ENCODE data around the gene ANKRD27. TPM values are rescaled to one million over a fixed set of nuclear protein-coding genes. Genes with fewer than 3 reads are reported as not detected.
"Not testable (repeated sequence)": the region's sequence is repeated elsewhere in the genome, so short reads cannot be mapped to it uniquely, and the experiment has no call there.

Gene ANKRD27
- total RNA-seq, 8 experiments from 2014 or later, result 13.1 to 25.0 (median 15.0) TPM

DNA sequence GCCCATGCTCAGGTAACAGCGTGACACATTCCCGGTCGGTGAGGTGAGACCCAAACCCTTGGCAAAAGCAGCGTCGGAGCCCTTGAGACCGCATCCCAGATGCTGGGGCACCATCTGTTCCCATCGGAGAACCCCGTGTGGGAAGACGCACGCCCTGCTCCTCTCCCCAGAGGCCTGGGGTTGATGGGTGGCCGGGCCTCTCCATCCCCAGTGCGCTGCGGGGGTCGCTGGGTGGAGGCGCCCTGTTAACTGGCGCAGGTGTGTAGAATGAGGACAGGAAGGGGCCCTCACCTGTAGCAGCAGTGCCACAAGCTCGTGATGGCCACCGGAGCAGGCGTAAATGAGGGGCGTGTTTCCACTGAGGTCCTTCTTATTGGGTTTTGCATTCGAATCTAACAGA, 69.4 kb downstream of the ANKRD27 start:
- no peak overlapping the region for H3K27ac ChIP-seq
- WGBS, 10 experiments, result 60 to 100% (median 94%) methylated on average over 1 to 17 of the region's 21 CpGs
- in situ Hi-C loops (cut with MboI; ENCODE audit: low pct_unique_long_range_greater_than_20kb in 2 of 9, low sequenced_read_pairs in 9 of 9, unreplicated experiment in 9 of 9), result no loop called here

DNA sequence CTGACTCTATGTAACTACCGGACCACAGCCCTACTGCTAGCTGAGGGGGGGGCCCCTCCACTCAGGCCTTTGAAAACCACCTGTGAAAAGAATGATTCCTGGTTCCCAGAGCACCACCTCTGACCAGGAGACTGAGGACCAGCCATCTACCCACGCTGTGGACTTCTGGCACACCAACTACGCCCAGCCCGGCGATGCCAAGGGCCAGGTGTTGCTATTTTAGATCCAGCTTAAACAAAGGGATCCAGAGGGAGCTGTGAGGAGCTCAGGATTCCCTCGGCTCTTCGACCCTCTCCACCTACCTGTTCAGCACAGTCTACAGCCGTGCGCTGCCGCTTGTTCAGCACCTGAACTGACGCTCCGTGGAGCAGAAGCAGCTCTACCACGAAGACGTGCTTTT, 71.0 kb downstream of the ANKRD27 start:
- H3K4me3 ChIP-seq, result no peak overlapping the region
- ATAC-seq (replicated peaks in 6 of 8), result no peak
- in situ Hi-C loops (cut with MboI; ENCODE audit: low pct_unique_long_range_greater_than_20kb in 2 of 9, low sequenced_read_pairs in 9 of 9, unreplicated experiment in 9 of 9), result no loop called here

More for the DNA sequence above, 69.4 kb downstream of the ANKRD27 start:
- Histone ChIP-seq H3K4me1 (replicated peaks in 1 of 2) (no peaks in the 10 kb centered on the region), H3K4me3 (no peak overlapping the region)
- no peak for ATAC-seq (replicated peaks in 6 of 8)

GRCh38 chr19:32599736-32600157, 75.2 kb downstream of the ANKRD27 start:
- in situ Hi-C loops (cut with MboI; ENCODE audit: low pct_unique_long_range_greater_than_20kb in 2 of 9, low sequenced_read_pairs in 9 of 9, unreplicated experiment in 9 of 9), result no loop called here
- Histone ChIP-seq H3K4me3 (no peak overlapping the region), H3K4me1 (replicated peaks in 1 of 2) (no peaks in the 10 kb centered on the region), H3K27ac (no peak overlapping the region)
- WGBS, 10 experiments, result 0 to 56% (median 14%) methylated on average over 1 to 2 of the region's 2 CpGs; no CpG with 5 or more reads in 4 of the 10 experiments
- ATAC-seq (replicated peaks in 6 of 8), result peak in 4 of 8 experiments; percentile 29 to 68 (median 56)

More for the DNA sequence above, 71.0 kb downstream of the ANKRD27 start:
- WGBS, 10 experiments, result 94 to 100% (median 100%) methylated on average over 1 to 6 of the region's 14 CpGs; no CpG with 5 or more reads in 3 of the 10 experiments
- Histone ChIP-seq H3K4me1 (replicated peaks in 1 of 2) (no peaks in the 10 kb centered on the region), H3K27ac (no peak overlapping the region)

GRCh38 chr19:32599258-32599657, 75.7 kb downstream of the ANKRD27 start:
- 80 to 100% (median 92%) methylated on average over 2 to 6 of the region's 6 CpGs; no CpG with 5 or more reads in 1 of the 10 experiments for WGBS, 10 experiments
- in situ Hi-C loops (cut with MboI; ENCODE audit: low pct_unique_long_range_greater_than_20kb in 2 of 9, low sequenced_read_pairs in 9 of 9, unreplicated experiment in 9 of 9), result no loop called here
- Histone ChIP-seq H3K4me1 (replicated peaks in 1 of 2) (no peaks in the 10 kb centered on the region), H3K4me3 (no peak overlapping the region), H3K27ac (no peak overlapping the region)
- no peak for ATAC-seq (replicated peaks in 6 of 8)

DNA sequence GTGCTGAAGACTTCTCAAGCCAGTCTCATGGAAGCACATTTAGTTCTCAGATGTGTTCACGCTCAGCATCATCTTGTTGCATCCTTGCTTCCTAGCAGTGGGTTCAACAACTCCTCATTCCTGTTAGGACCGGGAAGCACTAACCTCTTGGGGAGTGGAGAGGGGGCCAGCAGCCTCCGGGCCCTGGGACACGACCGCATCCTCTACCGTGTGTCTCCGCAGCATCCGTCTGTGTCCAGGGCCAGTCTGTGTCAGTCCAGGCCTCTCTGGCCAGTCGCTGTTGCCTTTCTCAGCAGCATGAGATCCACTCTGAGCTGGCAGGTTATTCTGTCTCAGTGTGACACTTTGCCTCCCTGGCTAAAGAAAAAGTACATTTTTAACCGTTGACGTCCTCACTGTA, 77.0 kb downstream of the ANKRD27 start:
- Histone ChIP-seq H3K27ac (no peak overlapping the region), H3K4me1 (replicated peaks in 1 of 2) (no peaks in the 10 kb centered on the region), H3K4me3 (no peak overlapping the region)
- 82 to 100% (median 97%) methylated on average over 1 to 8 of the region's 11 CpGs; no CpG with 5 or more reads in 3 of the 10 experiments for WGBS, 10 experiments
- no peak for ATAC-seq (replicated peaks in 6 of 8)
- in situ Hi-C loops (cut with MboI; ENCODE audit: low pct_unique_long_range_greater_than_20kb in 2 of 9, low sequenced_read_pairs in 9 of 9, unreplicated experiment in 9 of 9), result no loop called here

- ATAC-seq (replicated peaks in 6 of 8), result no peak
- in situ Hi-C loops (cut with MboI; ENCODE audit: low pct_unique_long_range_greater_than_20kb in 2 of 9, low sequenced_read_pairs in 9 of 9, unreplicated experiment in 9 of 9), result no loop called here
- WGBS, 10 experiments, result 83 to 100% (median 96%) methylated on average over 1 to 6 of the region's 6 CpGs; no CpG with 5 or more reads in 1 of the 10 experiments
- H3K27ac ChIP-seq, result no peak overlapping the region
- H3K4me1 ChIP-seq (replicated peaks in 1 of 2), result no peaks in the 10 kb centered on the region
- H3K4me3 ChIP-seq, result no peak overlapping the region
These were observed 79.5 kb downstream of the ANKRD27 start for GRCh38 chr19:32595491-32595890.

DNA sequence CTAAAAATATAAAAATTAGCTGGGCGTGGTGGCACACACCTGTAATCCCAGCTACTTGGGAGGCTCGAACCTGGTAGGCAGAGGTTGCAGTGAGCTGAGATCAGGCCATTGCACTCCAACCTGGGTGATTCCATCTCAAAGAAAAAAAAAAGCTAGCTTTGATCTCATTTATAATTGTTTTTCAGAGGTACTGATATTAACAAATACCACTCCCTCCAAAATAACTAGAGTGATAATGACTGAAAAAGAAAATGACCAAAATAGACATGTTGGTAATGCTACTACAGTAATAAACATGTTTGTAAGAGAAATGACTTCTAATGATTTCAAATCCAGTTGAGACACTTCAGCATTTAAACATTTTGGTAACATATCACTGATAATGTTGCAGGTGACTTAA, 81.0 kb downstream of the ANKRD27 start:
- in situ Hi-C loops (cut with MboI; ENCODE audit: low pct_unique_long_range_greater_than_20kb in 2 of 9, low sequenced_read_pairs in 9 of 9, unreplicated experiment in 9 of 9), result no loop called here
- Histone ChIP-seq H3K4me3 (no peak overlapping the region), H3K27ac (no peak overlapping the region), H3K4me1 (replicated peaks in 1 of 2) (no peaks in the 10 kb centered on the region)
- WGBS, 10 experiments, result 100% methylated on average over 1 to 2 of the region's 2 CpGs; no CpG with 5 or more reads in 6 of the 10 experiments
- ATAC-seq (replicated peaks in 6 of 8), result no peak

DNA sequence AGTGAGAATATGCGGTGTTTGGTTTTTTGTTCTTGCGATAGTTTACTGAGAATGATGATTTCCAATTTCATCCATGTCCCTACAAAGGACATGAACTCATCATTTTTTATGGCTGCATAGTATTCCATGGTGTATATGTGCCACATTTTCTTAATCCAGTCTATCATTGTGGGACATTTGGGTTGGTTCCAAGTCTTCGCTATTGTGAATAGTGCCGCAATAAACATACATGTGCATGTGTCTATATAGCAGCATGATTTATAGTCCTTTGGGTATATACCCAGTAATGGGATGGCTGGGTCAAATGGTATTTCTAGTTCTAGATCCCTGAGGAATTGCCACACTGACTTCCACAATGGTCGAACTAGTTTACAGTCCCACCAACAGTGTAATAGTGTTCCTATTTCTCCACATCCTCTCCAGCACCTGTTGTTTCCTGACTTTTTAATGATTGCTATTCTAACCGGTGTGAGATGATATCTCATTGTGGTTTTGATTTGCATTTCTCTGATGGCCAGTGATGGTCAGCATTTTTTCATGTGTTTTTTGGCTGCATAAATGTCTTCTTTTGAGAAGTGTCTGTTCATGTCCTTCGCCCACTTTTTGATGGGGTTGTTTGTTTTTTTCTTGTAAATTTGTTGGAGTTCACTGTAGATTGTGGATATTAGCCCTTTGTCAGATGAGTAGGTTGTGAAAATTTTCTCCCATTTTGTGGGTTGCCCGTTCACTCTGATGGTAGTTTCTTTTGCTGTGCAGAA, 87.1 kb downstream of the ANKRD27 start:
- in situ Hi-C loops (cut with MboI; ENCODE audit: low pct_unique_long_range_greater_than_20kb in 2 of 9, low sequenced_read_pairs in 9 of 9, unreplicated experiment in 9 of 9); H3K4me1 ChIP-seq (replicated peaks in 1 of 2); ATAC-seq (replicated peaks in 6 of 8); H3K27ac ChIP-seq; H3K4me3 ChIP-seq: not testable (repeated sequence)
- WGBS, 10 experiments, result 80% methylated on average over 1 of the region's 8 CpGs; no CpG with 5 or more reads in 9 of the 10 experiments

GRCh38 chr19:32581705-32582179, 93.2 kb downstream of the ANKRD27 start:
- ATAC-seq (replicated peaks in 6 of 8), result peak; percentile 4 to 31 (median 9)
- H3K4me1 ChIP-seq (replicated peaks in 1 of 2), result peaks cover 8% of the 10 kb centered on the region in 2 donors
- in situ Hi-C loops (cut with MboI; ENCODE audit: low pct_unique_long_range_greater_than_20kb in 2 of 9, low sequenced_read_pairs in 9 of 9, unreplicated experiment in 9 of 9), result no loop called here
- H3K27ac ChIP-seq, result peak overlapping the region; percentile 81 to 84
- 0 to 20% (median 3%) methylated on average over 2 to 15 of the region's 27 CpGs; no CpG with 5 or more reads in 1 of the 10 experiments for WGBS, 10 experiments
- peak overlapping the region; percentile 58 to 88 (median 77) for H3K4me3 ChIP-seq

DNA sequence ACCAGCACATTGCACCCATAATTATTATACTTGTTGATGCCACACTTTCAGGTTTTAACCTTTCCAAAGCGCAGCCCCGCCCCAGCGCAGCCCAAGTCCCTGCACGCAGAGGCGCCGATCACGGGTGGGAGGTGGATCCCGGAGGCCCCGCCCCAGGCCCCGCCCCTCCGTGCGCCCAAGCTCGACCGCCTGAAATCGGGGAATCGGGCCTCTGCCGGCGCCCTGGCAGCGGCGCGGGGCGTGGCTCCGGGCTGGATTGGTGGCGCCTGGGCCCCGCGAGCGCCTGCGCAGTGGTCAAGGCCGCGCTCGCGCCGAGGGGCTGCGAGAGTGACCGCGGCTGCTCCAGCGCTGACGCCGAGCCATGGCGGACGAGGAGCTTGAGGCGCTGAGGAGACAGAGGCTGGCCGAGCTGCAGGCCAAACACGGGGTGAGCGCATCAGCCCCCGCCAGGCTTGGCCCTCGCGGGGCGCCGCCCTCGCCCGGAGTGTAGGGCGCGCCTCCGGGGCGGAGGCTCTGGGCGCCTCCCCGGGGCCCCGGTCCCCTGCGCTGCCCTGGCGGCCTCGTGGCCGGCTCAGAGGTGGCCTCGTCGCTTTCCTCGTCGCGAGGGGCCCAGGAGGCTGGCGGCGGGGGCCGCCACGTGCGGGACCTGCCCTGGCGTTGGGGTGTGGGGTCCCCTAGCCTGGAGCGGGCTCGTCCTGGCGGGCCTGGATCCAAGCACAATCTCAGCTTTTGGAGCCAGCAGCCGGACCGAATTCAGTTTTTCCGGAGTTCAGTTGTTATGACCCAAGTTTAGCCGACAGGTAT, 93.9 kb downstream of the ANKRD27 start, which contains the start of gene PDCD5:
Gene PDCD5 (plus strand): TSS at position 290 of the 804 bp plus-strand sequence. CDS start 72 bp downstream, at position 362.
- Histone ChIP-seq H3K27ac (peak within 1 kb of the TSS; percentile 81 to 84), H3K4me3 (peak within 1 kb of the TSS; percentile 58 to 88 (median 77)), H3K4me1 (replicated peaks in 1 of 2) (peaks cover 8% of the 10 kb centered on the region in 2 donors)
- peak; percentile 87 to 96 (median 94) for ATAC-seq (replicated peaks in 6 of 8)
- 0 to 20% (median 0%) methylated on average over 1 to 7 of the region's 81 CpGs; no CpG with 5 or more reads in 5 of the 10 experiments for WGBS, 10 experiments
- in situ Hi-C loops (cut with MboI; ENCODE audit: low pct_unique_long_range_greater_than_20kb in 2 of 9, low sequenced_read_pairs in 9 of 9, unreplicated experiment in 9 of 9), result no loop called here

- H3K4me1 ChIP-seq (replicated peaks in 1 of 2), result peaks cover 8% of the 10 kb centered on the region in 2 donors
- 0 to 70% (median 8%) methylated on average over 1 to 16 of the region's 22 CpGs; no CpG with 5 or more reads in 2 of the 10 experiments for WGBS, 10 experiments
- H3K27ac ChIP-seq, result peak overlapping the region in 1 of 2 donors; percentile 46
- in situ Hi-C loops (cut with MboI; ENCODE audit: low pct_unique_long_range_greater_than_20kb in 2 of 9, low sequenced_read_pairs in 9 of 9, unreplicated experiment in 9 of 9), result no loop called here
- peak overlapping the region; percentile 58 to 88 (median 77) for H3K4me3 ChIP-seq
- peak; percentile 10 to 55 (median 48) for ATAC-seq (replicated peaks in 6 of 8)
These were observed 94.6 kb downstream of the ANKRD27 start for GRCh38 chr19:32580353-32580900.

DNA sequence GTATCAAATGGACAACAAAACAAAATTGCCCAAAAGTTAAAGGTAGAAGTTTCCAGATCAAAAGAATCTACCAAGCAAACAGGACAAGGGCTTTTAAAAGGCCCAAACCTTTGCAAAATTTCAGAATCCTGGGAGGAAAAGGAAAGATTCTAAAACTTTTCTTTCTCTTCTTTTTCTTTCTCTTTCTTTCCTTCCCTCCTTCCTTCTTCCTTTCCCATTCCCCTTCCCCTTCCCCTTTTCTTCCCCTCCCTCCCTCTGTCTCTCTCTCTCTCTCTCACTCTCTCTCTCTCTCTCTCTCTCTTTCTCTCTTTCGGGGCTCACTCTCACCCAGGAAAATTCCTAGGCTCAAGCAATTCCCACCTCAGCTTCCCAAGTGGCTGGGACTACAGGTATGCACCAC, 98.2 kb downstream of the ANKRD27 start:
- H3K4me3 ChIP-seq, result no peak overlapping the region
- ATAC-seq (replicated peaks in 6 of 8), result no peak
- in situ Hi-C loops (cut with MboI; ENCODE audit: low pct_unique_long_range_greater_than_20kb in 2 of 9, low sequenced_read_pairs in 9 of 9, unreplicated experiment in 9 of 9), result no loop called here
- 83% methylated on average over 1 of the region's 1 CpG; no CpG with 5 or more reads in 9 of the 10 experiments for WGBS, 10 experiments
- H3K27ac ChIP-seq, result no peak overlapping the region
- peaks cover under 1 to 4% of the 10 kb centered on the region in 2 donors for H3K4me1 ChIP-seq (replicated peaks in 1 of 2)

Measured in motor neuron (in vitro differentiated cells).